SH-SY5Y (cell line): ENCODE results near the gene MOAP1.

Experiments used
- GATA2 ChIP-seq: IDR thresholded peaks from 2 replicates; pipeline ENCODE4 v1.6.1; 2011; ENCODE audit warnings: mild to moderate bottlenecking, low read depth, low read length
- GATA3 ChIP-seq: IDR thresholded peaks from 2 replicates; pipeline ENCODE4 v1.6.1; 2011; ENCODE audit warnings: low read depth, mild to moderate bottlenecking, low read length, moderate library complexity

- TF ChIP-seq GATA2 (no peak), GATA3 (no peak)
These were observed 41.6 kb downstream of the MOAP1 start for GRCh38 chr14:93142854-93143652.
